Activated CD4-positive, alpha-beta T cell treated with anti-CD3 and anti-CD28 coated beads, Interleukin-2, amount 10 ng/mL, durations not matched to agents 7 days and 5 days (primary cell): Measurements from ENCODE around the gene IL12A. TPM values are rescaled to one million over a fixed set of nuclear protein-coding genes. Genes with fewer than 3 reads are reported as not detected.

Experiments used
- CTCF ChIA-PET: fragments of 350-600 bp; sonication (Branson Sonifier 250); formaldehyde crosslinking; loops from one replicate; lab custom pipeline; 2021; ENCODE audit warnings: antibody characterized with exemption; lab: Charles Lee
- POLR2A ChIA-PET: fragments of 350-600 bp; sonication (Branson Sonifier 250); formaldehyde crosslinking; loops from one replicate; lab custom pipeline; 2021; ENCODE audit warnings: antibody characterized with exemption; lab: Charles Lee
- DNase-seq: peaks from one replicate; pipeline ENCODE4 v3.0.0-alpha.2; 2020
- H3K27ac Mint-ChIP-seq: one replicate; pipeline ENCODE4 v1.8.0; 2021; ENCODE audit warnings: mild to moderate bottlenecking, moderate library complexity, mixed read lengths
- H3K27me3 Mint-ChIP-seq: one replicate; pipeline ENCODE4 v1.8.0; 2021; ENCODE audit warnings: mixed read lengths
- H3K36me3 Mint-ChIP-seq: one replicate; pipeline ENCODE4 v1.8.0; 2021; ENCODE audit warnings: low read depth, mixed read lengths
- H3K4me1 Mint-ChIP-seq: one replicate; pipeline ENCODE4 v1.8.0; 2021; ENCODE audit warnings: mixed read lengths
- H3K4me3 Mint-ChIP-seq: one replicate; pipeline ENCODE4 v1.8.0; 2021; ENCODE audit warnings: mild to moderate bottlenecking, moderate library complexity, mixed read lengths
- H3K9me3 Mint-ChIP-seq: one replicate; pipeline ENCODE4 v1.8.0; 2021; ENCODE audit warnings: mixed read lengths
- total RNA-seq, 2 experiments: library from RNA; stranded (reverse); gene quantifications; one replicate each; pipeline ENCODE4 v1.2.3, GENCODE V29; 2021

Gene IL12A
- total RNA-seq, 2 experiments from 2014 or later: 0.17 TPM; not detected in 1

GRCh38 chr3:159996018-159996417, 7.4 kb downstream of the IL12A start:
- Mint-ChIP-seq H3K27ac (no peak overlapping the region), H3K9me3 (no peaks in the 10 kb centered on the region), H3K4me3 (no peak overlapping the region), H3K4me1 (no peaks in the 10 kb centered on the region), H3K36me3 (no peaks in the 10 kb centered on the region), H3K27me3 (no peaks in the 10 kb centered on the region)
- ChIA-PET CTCF (interaction anchor here (1.1 to 2.6 kb wide), 2 partner anchors 9 to 19 kb away, joined by 3 to 14 read pairs; no protein-coding TSS in a partner anchor), POLR2A (no interaction called here)
- DNase-seq: no peak

GRCh38 chr3:159996959-159997358, 8.3 kb downstream of the IL12A start:
- CTCF ChIA-PET: interaction anchor here (2.6 kb wide), 1 partner anchor 8 kb away, joined by 14 read pairs; no protein-coding TSS in a partner anchor
- no peaks in the 10 kb centered on the region for H3K9me3 Mint-ChIP-seq
- no peaks in the 10 kb centered on the region for H3K27me3 Mint-ChIP-seq
- no peaks in the 10 kb centered on the region for H3K4me1 Mint-ChIP-seq
- H3K27ac Mint-ChIP-seq: no peak overlapping the region
- POLR2A ChIA-PET: no interaction called here
- no peaks in the 10 kb centered on the region for H3K36me3 Mint-ChIP-seq
- no peak overlapping the region for H3K4me3 Mint-ChIP-seq
- DNase-seq: no peak

GRCh38 chr3:160001148-160001760, 12.6 kb downstream of the IL12A start:
- H3K4me3 Mint-ChIP-seq: no peak overlapping the region
- DNase-seq: no peak
- ChIA-PET POLR2A (no interaction called here), CTCF (interaction anchor here (6.9 kb wide), 1 partner anchor 12 kb away, joined by 68 read pairs; the partner anchor contains the start of gene IL12A)
- no peaks in the 10 kb centered on the region for H3K36me3 Mint-ChIP-seq
- peaks cover 8% of the 10 kb centered on the region for H3K4me1 Mint-ChIP-seq
- no peaks in the 10 kb centered on the region for H3K9me3 Mint-ChIP-seq
- no peak overlapping the region for H3K27ac Mint-ChIP-seq
- H3K27me3 Mint-ChIP-seq: no peaks in the 10 kb centered on the region

GRCh38 chr3:160001850-160002623, 13.4 kb downstream of the IL12A start:
- Mint-ChIP-seq H3K9me3 (no peaks in the 10 kb centered on the region), H3K27me3 (no peaks in the 10 kb centered on the region), H3K27ac (no peak overlapping the region), H3K4me1 (peaks cover 13% of the 10 kb centered on the region), H3K36me3 (no peaks in the 10 kb centered on the region), H3K4me3 (no peak overlapping the region)
- ChIA-PET POLR2A (no interaction called here), CTCF (interaction anchor here (0.8 to 6.9 kb wide), 2 partner anchors 13 to 103 kb away, joined by 5 to 68 read pairs; partner anchors contain the start of gene IL12A)
- DNase-seq: no peak

GRCh38 chr3:160003520-160004128, 15.0 kb downstream of the IL12A start:
- CTCF ChIA-PET: interaction anchor here (1.5 to 6.9 kb wide), 4 partner anchors 8 to 119 kb away, joined by 4 to 68 read pairs (median 11); partner anchors contain the start of gene IL12A
- Mint-ChIP-seq H3K4me3 (no peak overlapping the region), H3K4me1 (peaks cover 13% of the 10 kb centered on the region), H3K36me3 (no peaks in the 10 kb centered on the region), H3K9me3 (no peaks in the 10 kb centered on the region), H3K27ac (no peak overlapping the region), H3K27me3 (no peaks in the 10 kb centered on the region)
- peak; percentile 46 for DNase-seq
- POLR2A ChIA-PET: no interaction called here

GRCh38 chr3:160005004-160005403, 16.4 kb downstream of the IL12A start:
- H3K9me3 Mint-ChIP-seq: no peaks in the 10 kb centered on the region
- H3K27me3 Mint-ChIP-seq: no peaks in the 10 kb centered on the region
- POLR2A ChIA-PET: interaction anchor here (0.5 kb wide), 1 partner anchor 206 kb away, joined by 3 read pairs; no protein-coding TSS in a partner anchor
- CTCF ChIA-PET: interaction anchor here (0.6 to 6.9 kb wide), 5 partner anchors 10 to 120 kb away, joined by 3 to 68 read pairs (median 7); partner anchors contain the start of gene IL12A
- no peaks in the 10 kb centered on the region for H3K36me3 Mint-ChIP-seq
- DNase-seq: no peak
- no peak overlapping the region for H3K4me3 Mint-ChIP-seq
- H3K4me1 Mint-ChIP-seq: peaks cover 21% of the 10 kb centered on the region
- no peak overlapping the region for H3K27ac Mint-ChIP-seq

- Mint-ChIP-seq H3K4me1 (peaks cover 32% of the 10 kb centered on the region), H3K27me3 (no peaks in the 10 kb centered on the region), H3K9me3 (no peaks in the 10 kb centered on the region), H3K27ac (no peak overlapping the region), H3K4me3 (no peak overlapping the region), H3K36me3 (no peaks in the 10 kb centered on the region)
- CTCF ChIA-PET: interaction anchor here (0.6 to 6.9 kb wide), 10 partner anchors 11 to 1307 kb away, joined by 3 to 68 read pairs (median 4); partner anchors contain the start of gene IL12A
- POLR2A ChIA-PET: interaction anchor here (0.6 kb wide), 1 partner anchor 111 kb away, joined by 11 read pairs; no protein-coding TSS in a partner anchor
- DNase-seq: peak; percentile 30
Measured at GRCh38 chr3:160006282-160007163, 17.9 kb downstream of the IL12A start.

- H3K4me3 Mint-ChIP-seq: no peak overlapping the region
- ChIA-PET POLR2A (no interaction called here), CTCF (interaction anchor here (0.6 to 0.8 kb wide), 2 partner anchors 18 to 372 kb away, joined by 3 read pairs; no protein-coding TSS in a partner anchor)
- no peak overlapping the region for H3K27ac Mint-ChIP-seq
- no peak for DNase-seq
- H3K36me3 Mint-ChIP-seq: no peaks in the 10 kb centered on the region
- no peaks in the 10 kb centered on the region for H3K9me3 Mint-ChIP-seq
- H3K4me1 Mint-ChIP-seq: peaks cover 51% of the 10 kb centered on the region
- no peaks in the 10 kb centered on the region for H3K27me3 Mint-ChIP-seq
Measured at GRCh38 chr3:160008961-160009360, 20.3 kb downstream of the IL12A start.

- POLR2A ChIA-PET: no interaction called here
- CTCF ChIA-PET: interaction anchor here (0.8 kb wide), 1 partner anchor 18 kb away, joined by 3 read pairs; no protein-coding TSS in a partner anchor
- Mint-ChIP-seq H3K9me3 (no peaks in the 10 kb centered on the region), H3K4me1 (peaks cover 54% of the 10 kb centered on the region), H3K4me3 (no peak overlapping the region), H3K36me3 (no peaks in the 10 kb centered on the region), H3K27ac (no peak overlapping the region), H3K27me3 (no peaks in the 10 kb centered on the region)
- no peak for DNase-seq
Measured at GRCh38 chr3:160009525-160009924, 20.9 kb downstream of the IL12A start.

- POLR2A ChIA-PET: no interaction called here
- no peak for DNase-seq
- Mint-ChIP-seq H3K27ac (no peak overlapping the region), H3K4me1 (peaks cover 51% of the 10 kb centered on the region), H3K9me3 (no peaks in the 10 kb centered on the region), H3K36me3 (no peaks in the 10 kb centered on the region), H3K27me3 (no peaks in the 10 kb centered on the region), H3K4me3 (no peak overlapping the region)
- CTCF ChIA-PET: interaction anchor here (0.8 to 1.4 kb wide), 3 partner anchors 17 to 81 kb away, joined by 3 to 4 read pairs (median 3); no protein-coding TSS in a partner anchor
Measured at GRCh38 chr3:160010578-160010977, 21.9 kb downstream of the IL12A start.

- H3K9me3 Mint-ChIP-seq: peaks cover 3% of the 10 kb centered on the region
- ChIA-PET CTCF (interaction anchor here (1.3 kb wide), 1 partner anchor 127 kb away, joined by 5 read pairs; no protein-coding TSS in a partner anchor), POLR2A (interaction anchor here (0.7 kb wide), 1 partner anchor 16 kb away, joined by 5 read pairs; no protein-coding TSS in a partner anchor)
- H3K4me1 Mint-ChIP-seq: peaks cover 45% of the 10 kb centered on the region
- H3K27me3 Mint-ChIP-seq: no peaks in the 10 kb centered on the region
- no peaks in the 10 kb centered on the region for H3K36me3 Mint-ChIP-seq
- DNase-seq: no peak
- H3K27ac Mint-ChIP-seq: peak overlapping the region; percentile 86
- H3K4me3 Mint-ChIP-seq: no peak overlapping the region
Measured at GRCh38 chr3:160012108-160012507, 23.5 kb downstream of the IL12A start.
